OCI-M2 (cell line): ENCODE results near the gene NPHP3.

ENCODE experiments used
- DNase-seq: peaks from one replicate; lab custom pipeline; 2025; ENCODE audit not compliant: unreplicated experiment; lab: John Stamatoyannopoulos, UW

NPHP3 gene

DNA sequence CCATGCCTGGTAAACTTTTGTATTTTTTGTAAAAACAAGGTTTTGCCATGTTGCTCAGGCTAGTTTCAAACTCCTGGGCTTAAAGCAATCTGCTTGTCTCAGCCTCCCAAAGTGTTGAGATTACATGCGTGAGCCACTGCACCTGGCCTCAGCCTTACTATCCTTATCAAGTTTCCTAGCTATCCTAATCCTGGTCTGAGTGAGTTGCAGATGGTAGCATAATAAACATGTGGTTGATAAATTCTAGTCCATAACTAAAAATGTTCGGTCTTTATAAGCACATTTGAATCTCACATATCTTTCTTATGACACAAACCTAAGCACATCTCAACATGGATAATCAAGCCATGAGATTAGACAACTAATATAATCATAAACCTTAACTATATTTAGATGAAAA is 18.5 kb downstream of the NPHP3 start:
- DNase-seq = no peak

DNA sequence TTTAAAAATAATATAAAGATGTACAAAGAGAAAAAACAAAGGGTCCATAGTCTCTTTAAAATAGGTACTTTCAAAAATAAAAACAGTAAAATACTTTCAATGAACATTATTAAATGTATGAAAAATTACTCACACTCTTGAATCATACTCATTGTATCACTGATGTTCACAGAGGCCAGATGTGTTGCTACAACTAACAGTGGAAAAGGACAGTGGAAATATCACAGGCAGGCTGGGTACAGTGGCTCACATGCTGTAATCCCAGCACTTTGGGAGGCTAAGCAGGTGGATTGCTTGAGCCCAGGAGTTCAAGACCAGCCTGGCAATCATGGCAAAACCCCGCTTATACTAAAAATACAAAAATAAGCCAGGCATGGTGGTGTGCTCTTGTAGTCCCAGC is 26.8 kb downstream of the NPHP3 start:
- DNase-seq = no peak

GRCh38 chr3:132694991-132695390 is 27.2 kb downstream of the NPHP3 start:
- DNase-seq = no peak

DNA sequence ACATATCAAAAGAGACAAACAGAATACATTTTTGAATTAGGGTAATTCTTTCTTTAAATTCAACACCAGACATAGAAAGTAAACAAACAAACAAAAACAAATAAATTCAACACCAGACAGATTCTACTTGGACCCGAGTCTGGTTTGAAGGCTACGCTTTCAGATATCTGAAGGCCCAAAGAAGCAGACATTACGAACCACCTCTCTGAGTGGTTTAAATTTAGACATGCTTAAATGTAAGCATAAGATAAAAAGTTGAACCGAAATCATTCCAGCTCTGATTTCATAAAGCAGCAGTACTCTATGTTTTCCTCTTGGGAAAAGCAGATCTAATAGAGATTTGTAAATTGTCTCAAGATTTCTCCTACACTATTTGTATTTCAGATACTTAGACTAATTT is 32.2 kb downstream of the NPHP3 start:
- no peak for DNase-seq

DNA sequence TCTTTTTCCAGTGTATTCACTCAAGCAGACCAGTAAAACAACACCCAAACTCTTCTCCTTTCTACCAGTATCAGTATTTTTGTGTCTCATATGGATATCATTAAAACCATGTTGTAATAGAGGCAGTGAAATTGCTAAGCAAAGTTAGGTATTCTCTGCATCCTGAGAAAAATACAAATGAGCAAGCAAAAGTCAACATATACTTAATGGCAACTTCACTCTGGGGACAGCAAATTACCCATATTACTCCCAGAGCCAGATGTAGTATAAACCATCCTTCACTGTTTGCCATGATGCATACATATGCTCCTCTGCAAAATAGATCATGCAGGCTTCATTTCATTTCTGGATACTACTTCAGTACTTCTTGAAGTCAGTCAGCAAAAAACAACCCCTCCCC is 40.0 kb downstream of the NPHP3 start:
- DNase-seq = no peak

DNA sequence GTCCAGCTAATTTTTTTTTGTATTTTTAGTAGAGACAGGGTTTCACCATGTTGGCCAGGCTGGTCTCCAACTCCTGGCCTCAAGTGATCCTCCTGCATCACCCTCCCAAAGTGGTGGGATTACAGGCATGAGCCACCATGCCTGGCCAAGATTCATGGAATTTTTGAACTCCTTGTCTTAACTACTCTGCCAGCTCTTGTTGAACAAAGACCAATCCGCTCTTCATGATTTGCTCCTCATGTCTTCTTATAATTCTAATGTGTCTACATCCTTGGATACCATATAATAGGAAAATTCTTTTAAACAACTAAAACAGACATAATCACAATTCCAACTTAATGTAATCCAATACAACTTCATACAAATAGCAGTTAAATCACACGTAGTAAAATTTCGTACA is 40.8 kb downstream of the NPHP3 start:
- DNase-seq = no peak

DNA sequence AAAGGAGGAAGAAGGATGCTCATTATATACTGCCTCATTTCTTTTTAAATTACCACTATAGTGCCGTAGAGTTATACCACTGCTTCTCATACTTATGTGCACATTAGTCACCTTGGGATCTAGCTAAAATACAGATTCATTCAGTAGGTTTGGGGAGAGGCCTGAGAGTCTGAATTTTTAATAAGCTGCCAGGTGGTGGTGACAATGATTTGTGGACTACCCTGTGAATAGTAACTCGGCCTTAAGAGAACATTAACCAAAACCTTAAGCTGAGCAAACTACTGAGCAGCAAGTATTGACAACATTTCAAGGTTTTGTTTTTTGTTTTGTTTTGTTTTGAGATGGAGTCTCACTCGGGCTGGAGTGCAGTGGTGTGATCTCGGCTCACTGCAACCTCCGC is 42.3 kb downstream of the NPHP3 start:
- no peak for DNase-seq

DNA sequence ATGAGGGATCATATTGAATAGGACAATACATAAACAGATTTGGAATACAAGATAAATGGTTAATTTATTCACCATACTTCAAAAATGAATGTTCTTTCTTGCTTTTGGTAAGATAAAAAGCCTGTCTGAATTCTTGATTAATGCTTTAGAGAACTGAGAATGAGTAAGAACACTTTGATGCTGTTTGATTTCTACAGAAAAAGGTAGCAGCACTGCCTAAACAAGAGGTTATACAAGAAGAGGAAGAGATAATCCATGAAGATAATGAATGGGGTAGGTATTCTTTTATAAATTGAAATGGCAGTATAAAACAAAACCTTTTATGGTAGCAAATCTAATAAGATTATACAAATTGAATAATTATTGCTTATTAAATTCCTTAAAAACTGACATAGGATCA is 46.8 kb downstream of the NPHP3 start:
- no peak for DNase-seq

GRCh38 chr3:132669256-132669777 is 52.9 kb downstream of the NPHP3 start:
- no peak for DNase-seq

GRCh38 chr3:132665230-132665745 is 56.9 kb downstream of the NPHP3 start:
- no peak for DNase-seq

DNA sequence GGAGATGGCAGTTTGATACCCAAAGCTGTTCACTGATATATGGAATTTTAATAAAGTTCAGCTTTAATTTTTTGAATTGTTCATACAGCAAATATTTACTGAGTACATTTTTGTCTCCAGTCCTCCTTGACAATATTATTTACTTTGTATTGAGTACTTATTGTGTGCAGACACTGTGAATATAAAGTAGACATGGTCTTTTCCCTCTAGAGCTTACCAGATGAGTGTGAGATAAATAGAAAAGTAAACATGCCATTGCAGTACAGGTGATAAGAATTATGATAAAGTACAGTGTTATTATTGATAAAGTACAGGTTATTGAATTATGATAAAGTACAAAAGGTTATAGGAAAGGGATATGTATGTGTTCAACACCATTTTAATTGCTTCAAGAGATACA is 60.0 kb downstream of the NPHP3 start:
- no peak for DNase-seq

- DNase-seq = no peak
Observed at GRCh38 chr3:132661101-132661500, 61.1 kb downstream of the NPHP3 start.

DNA sequence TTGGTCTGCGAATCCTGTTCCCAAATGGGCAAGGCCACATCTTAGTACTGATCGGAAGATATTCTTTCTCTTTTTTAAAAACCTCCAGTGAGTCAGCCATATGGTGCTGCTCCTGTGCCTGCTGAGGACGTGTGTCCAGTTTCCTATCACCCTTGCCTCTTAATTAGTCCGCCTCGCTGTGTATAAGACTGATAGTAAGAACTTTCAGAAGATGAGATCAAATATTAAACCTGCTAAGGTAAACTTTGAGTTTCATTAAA is 61.5 kb downstream of the NPHP3 start:
- DNase-seq = peak; percentile 10

DNA sequence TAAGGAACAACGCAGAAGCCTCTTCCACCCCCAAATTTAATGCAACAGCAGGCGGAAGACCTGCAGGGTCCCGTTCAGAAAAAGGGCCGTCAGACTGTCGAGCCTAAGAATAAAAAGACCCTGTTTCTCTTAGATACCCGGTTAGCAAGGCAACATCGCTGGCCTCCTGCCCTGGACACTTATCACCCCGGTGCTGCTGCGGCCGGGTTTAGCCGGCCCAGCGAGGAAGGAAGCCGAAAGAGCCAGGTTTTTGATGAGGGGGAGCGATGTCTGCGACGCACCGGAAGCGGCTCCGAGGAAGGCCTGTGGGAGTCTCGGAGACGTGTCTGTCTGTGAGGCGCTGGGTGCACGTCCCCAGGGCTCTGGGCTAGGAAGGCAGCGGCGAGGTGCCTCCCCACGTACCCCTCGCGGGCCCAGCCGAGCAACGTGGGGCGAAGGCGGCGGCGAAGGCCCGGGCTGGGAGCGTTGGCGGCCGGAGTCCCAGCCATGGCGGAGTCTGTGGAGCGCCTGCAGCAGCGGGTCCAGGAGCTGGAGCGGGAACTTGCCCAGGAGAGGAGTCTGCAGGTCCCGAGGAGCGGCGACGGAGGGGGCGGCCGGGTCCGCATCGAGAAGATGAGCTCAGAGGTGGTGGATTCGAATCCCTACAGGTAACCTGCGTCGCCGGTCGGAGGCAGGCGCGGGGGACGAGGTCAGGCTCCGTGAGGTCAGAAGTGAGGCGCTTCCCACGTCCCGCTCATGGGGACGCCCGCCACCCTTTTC is 62.0 kb downstream of the NPHP3 start, which contains the start of gene UBA5:
Gene UBA5, plus strand, starts transcription at position 278 of the 759 bp plus-strand sequence. Its CDS starts 209 bp downstream, at position 487.
- DNase-seq = peak; percentile 27

GRCh38 chr3:132659365-132660051 is 62.7 kb downstream of the NPHP3 start, which contains the start of gene ACAD11:
ACAD11 (minus strand) TSS chr3:132659809; CDS start chr3:132659751, 58 bp downstream.
- no peak for DNase-seq

- DNase-seq = no peak
Observed at GRCh38 chr3:132659000-132659364, 63.2 kb downstream of the NPHP3 start.

- no peak for DNase-seq
Observed at GRCh38 chr3:132657869-132658747, 64.1 kb downstream of the NPHP3 start.

DNA sequence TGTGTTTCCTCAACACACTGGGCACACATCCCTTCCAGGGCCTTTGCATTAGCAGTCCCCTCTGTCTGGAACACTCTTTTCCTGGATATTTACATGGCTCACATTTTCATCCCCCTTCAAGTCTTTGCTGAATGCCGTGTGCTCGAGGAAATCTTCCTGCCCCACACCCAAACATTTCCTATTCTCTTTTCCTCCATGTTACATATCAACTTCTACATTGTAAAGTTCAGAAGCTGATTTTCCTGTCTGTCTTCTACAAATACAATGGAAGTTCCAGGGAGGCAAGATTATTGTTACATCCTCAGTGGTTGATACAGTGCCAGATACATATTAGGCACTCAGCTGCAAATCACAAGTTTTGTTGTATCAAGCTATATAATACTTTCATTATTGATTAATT is 66.7 kb downstream of the NPHP3 start:
- DNase-seq = no peak

DNA sequence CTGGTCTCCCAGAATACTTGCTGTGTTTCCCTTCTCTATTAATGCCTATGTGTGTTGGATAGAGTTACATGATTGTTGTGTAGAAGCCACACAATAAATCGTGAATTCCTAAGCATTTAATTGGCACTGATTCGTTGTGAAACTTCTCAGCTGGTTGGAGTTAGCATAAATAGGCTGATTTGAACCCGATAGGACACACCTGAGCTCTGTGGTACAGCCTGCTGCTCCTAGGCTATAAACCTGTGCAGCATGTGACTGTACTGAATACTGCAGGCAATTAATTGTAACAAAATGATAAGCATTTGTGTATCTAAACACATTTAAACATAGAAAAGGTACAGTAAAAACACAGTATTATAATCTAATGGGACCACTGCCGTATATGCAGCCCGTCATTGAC is 67.5 kb downstream of the NPHP3 start:
- no peak for DNase-seq

- DNase-seq = no peak
Observed at GRCh38 chr3:132654190-132654589, 68.0 kb downstream of the NPHP3 start.

DNA sequence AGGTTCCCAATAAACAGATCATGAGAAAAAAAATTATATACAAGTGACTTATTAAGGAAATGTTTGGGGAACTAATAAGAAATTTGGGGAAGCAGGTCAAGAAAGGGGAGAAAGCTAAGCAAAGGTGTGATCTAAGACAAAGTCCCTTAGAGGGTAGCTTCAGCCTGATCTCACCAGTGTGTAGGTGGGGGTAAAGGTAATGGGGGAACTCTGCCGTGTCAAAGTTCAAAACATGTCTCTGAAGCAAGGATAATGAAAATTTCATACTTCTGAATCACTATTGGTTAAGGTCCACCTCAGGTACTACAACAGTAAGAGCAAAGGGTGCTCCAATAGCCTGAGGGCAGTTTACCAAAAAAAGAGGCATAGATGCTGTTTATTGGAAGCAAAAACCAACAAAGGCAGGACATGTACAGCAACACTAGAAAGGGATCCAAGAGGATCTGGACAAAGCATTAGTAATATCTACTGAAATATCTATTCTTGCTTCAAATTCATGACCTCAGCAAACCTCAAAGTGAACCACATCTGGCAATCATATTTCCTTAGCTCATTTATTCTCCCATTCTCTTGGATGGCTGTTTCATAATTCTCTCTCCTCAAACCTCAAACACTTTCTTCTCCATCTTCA is 69.5 kb downstream of the NPHP3 start:
- DNase-seq = no peak
